ENCODE data around the gene TAF4. TPM values are rescaled to one million over a fixed set of nuclear protein-coding genes. Genes with fewer than 3 reads are reported as not detected.

Gene TAF4
- total and polyA plus RNA-seq, 7 experiments from 2014 or later, result 0.74 to 43.7 (median 20.8) TPM

DNA sequence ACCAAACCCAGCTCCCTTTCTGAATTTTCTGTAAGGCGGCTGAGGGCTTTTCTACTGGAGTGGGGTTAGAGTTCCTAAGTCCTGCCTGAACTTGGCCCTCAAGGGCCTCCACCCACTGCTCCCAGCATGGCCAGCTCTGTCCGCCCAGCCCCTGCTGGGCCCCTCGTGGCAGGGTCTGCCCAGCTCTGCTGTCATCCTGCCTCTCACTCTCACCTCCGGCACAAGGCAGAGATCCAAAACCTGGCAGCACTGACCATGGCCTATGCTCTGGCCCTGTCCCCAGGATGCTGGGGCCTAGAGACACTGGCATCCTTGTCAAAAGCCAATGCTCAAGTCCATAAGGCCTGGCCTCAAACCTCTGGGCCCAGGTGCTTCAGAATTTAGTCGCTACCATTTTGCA, 61.1 kb downstream of the TAF4 start:
- no peak overlapping the region for H3K4me3 ChIP-seq (ENCODE audit: low read length)
- peaks cover 16 to 59% (median 27%) of the 10 kb centered on the region in 5 donors for H3K36me3 Mint-ChIP-seq
- ChIA-PET CTCF (no interaction called here), POLR2A (no interaction called here)
- H3K9me3 ChIP-seq (ENCODE audit: control insufficient read depth in 2 of 3, low read length in 3 of 3), result no peaks in the 10 kb centered on the region
- no peaks in the 10 kb centered on the region for H3K27me3 Mint-ChIP-seq
- intact Hi-C loops (cut with micrococcal nuclease), result no loop called here
- ATAC-seq, result no peak
- no peaks in the 10 kb centered on the region for H3K27me3 ChIP-seq (ENCODE audit: control insufficient read depth in 2 of 2, insufficient read depth in 2 of 2, low read length in 2 of 2)
- no peaks in the 10 kb centered on the region for H3K9me3 Mint-ChIP-seq
- H3K4me1 ChIP-seq (ENCODE audit: control insufficient read depth in 2 of 2, insufficient read depth in 2 of 2, low read length in 2 of 2), result peaks cover 0 to 4% of the 10 kb centered on the region in 2 donors
- H3K4me3 Mint-ChIP-seq, result no peak overlapping the region
- no peak overlapping the region for H3K27ac Mint-ChIP-seq
- peaks cover 0 to 7% (median 0%) of the 10 kb centered on the region in 7 donors for H3K4me1 Mint-ChIP-seq
- peaks cover 4 to 99% (median 7%) of the 10 kb centered on the region in 3 experiments for H3K36me3 ChIP-seq (ENCODE audit: control insufficient read depth in 2 of 3, insufficient read depth in 3 of 3, low read length in 3 of 3)
- H3K27ac ChIP-seq (ENCODE audit: low read depth, low read length), result no peak overlapping the region
- no peak for DNase-seq

DNA sequence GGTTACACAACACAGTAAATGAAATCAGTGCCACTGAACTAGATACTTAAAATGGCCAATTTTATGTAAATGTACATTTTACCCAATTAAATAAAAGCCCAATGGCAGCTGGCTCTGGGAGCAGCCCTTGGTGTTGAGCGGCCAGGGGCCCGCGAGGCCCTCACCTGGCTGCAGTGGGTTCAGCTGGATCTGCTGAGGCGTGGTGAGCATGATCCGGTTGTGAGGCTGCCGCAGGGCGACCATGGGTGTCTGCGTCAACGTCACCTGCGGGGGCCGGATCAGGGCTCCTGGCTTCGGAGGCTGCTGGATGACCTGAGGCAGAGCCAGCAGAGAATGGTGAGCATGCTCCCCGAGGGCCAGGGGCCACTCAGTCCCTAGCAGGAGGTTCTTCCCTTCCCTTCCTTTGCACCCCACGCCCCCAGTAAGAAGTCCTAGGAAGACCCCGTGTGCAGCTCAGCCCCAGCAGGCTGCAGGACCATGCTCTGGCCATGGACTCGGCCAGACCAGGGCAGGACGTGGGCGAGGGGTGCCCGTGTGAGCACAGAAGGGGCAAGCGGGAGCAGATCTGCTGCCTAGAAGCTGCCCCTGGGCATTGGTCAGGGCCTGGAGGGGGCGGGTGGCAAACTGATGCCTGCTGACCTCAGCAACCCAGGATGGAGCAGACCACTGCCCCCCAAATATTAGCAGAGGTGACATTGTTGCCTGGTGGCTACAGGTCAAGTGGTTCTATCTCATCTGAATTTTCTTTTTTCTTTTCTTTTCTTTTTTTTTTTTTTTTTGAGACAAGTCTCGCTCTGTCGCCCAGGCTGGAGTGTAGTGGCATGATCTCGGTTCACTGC, 61.9 kb downstream of the TAF4 start:
- intact Hi-C loops (cut with micrococcal nuclease), result no loop called here
- Mint-ChIP-seq H3K27me3 (no peaks in the 10 kb centered on the region), H3K9me3 (no peaks in the 10 kb centered on the region), H3K4me1 (peaks cover 0 to 7% (median 0%) of the 10 kb centered on the region in 7 donors), H3K27ac (no peak overlapping the region), H3K36me3 (peaks cover 16 to 61% (median 34%) of the 10 kb centered on the region in 5 donors), H3K4me3 (no peak overlapping the region)
- DNase-seq (no peak), ATAC-seq (no peak)
- Histone ChIP-seq H3K4me3 (ENCODE audit: low read length) (no peak overlapping the region), H3K27me3 (ENCODE audit: control insufficient read depth in 2 of 2, insufficient read depth in 2 of 2, low read length in 2 of 2) (no peaks in the 10 kb centered on the region), H3K36me3 (ENCODE audit: control insufficient read depth in 2 of 3, insufficient read depth in 3 of 3, low read length in 3 of 3) (peaks cover 4 to 99% (median 7%) of the 10 kb centered on the region in 3 experiments), H3K9me3 (ENCODE audit: control insufficient read depth in 2 of 3, low read length in 3 of 3) (no peaks in the 10 kb centered on the region), H3K27ac (ENCODE audit: low read depth, low read length) (no peak overlapping the region), H3K4me1 (ENCODE audit: control insufficient read depth in 2 of 2, insufficient read depth in 2 of 2, low read length in 2 of 2) (peaks cover 0 to 4% of the 10 kb centered on the region in 2 donors)
- ChIA-PET CTCF (no interaction called here), POLR2A (no interaction called here)

DNA sequence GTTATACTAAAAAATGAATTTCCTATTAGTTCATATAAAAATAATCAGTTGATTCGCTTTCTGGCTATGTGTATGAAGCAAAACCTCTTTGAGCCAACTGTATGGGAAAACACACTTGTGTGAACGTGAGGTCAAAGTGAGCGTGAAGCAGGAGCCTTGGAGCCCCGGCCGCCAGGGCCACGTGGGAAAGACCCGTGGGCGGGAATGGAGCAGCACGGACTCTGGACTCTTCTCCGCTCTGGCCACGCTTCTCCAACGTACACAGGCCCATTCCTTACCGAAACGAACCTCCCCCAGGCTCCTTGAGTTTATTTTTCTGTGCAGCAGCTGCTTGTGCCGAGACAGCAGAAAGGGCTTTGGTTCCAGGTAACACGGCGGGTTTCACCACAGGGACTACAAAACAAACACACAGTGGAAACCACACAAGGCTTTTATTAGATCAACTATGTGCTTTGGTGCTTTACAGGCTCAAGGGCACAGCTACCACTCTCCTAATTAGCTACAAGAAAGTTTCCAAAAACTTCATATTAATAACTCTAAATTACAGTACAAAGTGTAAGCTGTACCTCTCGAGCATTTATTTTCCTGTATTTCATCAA, 62.7 kb downstream of the TAF4 start:
- Histone ChIP-seq H3K4me1 (ENCODE audit: control insufficient read depth in 2 of 2, insufficient read depth in 2 of 2, low read length in 2 of 2) (peaks cover 0 to 4% of the 10 kb centered on the region in 2 donors), H3K27me3 (ENCODE audit: control insufficient read depth in 2 of 2, insufficient read depth in 2 of 2, low read length in 2 of 2) (no peaks in the 10 kb centered on the region), H3K4me3 (ENCODE audit: low read length) (no peak overlapping the region), H3K27ac (ENCODE audit: low read depth, low read length) (no peak overlapping the region), H3K36me3 (ENCODE audit: control insufficient read depth in 2 of 3, insufficient read depth in 3 of 3, low read length in 3 of 3) (peaks cover 4 to 99% (median 7%) of the 10 kb centered on the region in 3 experiments), H3K9me3 (ENCODE audit: control insufficient read depth in 2 of 3, low read length in 3 of 3) (no peaks in the 10 kb centered on the region)
- ChIA-PET POLR2A (no interaction called here), CTCF (no interaction called here)
- Mint-ChIP-seq H3K4me3 (no peak overlapping the region), H3K4me1 (peaks cover 0 to 6% (median 0%) of the 10 kb centered on the region in 7 donors), H3K27ac (no peak overlapping the region), H3K36me3 (peaks cover 14 to 67% (median 39%) of the 10 kb centered on the region in 5 donors), H3K9me3 (no peaks in the 10 kb centered on the region), H3K27me3 (no peaks in the 10 kb centered on the region)
- DNase-seq (no peak), ATAC-seq (no peak)
- intact Hi-C loops (cut with micrococcal nuclease), result no loop called here

DNA sequence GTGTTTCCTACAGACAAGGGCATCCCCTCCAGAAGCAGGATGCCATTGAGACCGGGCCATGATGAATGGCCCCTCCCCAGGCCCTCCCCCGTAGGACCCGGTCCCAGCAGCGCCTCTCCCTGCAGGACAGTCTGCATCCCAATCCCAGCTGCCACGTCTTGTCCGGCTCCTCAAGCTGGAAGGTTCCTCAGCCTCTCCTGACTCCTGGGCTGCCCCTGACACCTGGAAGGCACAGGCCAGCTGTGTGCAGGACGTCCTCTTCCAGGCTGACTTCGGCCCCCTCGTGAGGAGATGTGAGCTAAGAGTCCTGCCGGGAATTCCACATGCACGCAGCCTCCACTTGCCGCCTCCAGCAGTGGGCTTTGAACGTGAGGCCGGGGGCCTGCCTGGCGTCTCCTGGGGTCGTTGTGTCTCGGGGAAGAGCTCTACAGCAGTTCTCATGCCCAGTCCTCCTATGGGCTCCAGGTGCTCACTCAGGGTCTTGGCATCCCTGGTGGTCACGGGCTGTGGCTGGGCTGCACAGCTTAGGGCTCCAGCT, 64.4 kb downstream of the TAF4 start:
- peaks cover 18 to 73% (median 45%) of the 10 kb centered on the region in 5 donors for H3K36me3 Mint-ChIP-seq
- no peaks in the 10 kb centered on the region for H3K9me3 Mint-ChIP-seq
- H3K36me3 ChIP-seq (ENCODE audit: control insufficient read depth in 2 of 3, insufficient read depth in 3 of 3, low read length in 3 of 3), result peaks cover 0 to 91% (median 7%) of the 10 kb centered on the region in 3 experiments
- H3K27ac Mint-ChIP-seq, result no peak overlapping the region
- no peaks in the 10 kb centered on the region for H3K27me3 ChIP-seq (ENCODE audit: control insufficient read depth in 2 of 2, insufficient read depth in 2 of 2, low read length in 2 of 2)
- POLR2A ChIA-PET, result no interaction called here
- no peak overlapping the region for H3K4me3 Mint-ChIP-seq
- H3K4me1 ChIP-seq (ENCODE audit: control insufficient read depth in 2 of 2, insufficient read depth in 2 of 2, low read length in 2 of 2), result no peaks in the 10 kb centered on the region
- H3K4me1 Mint-ChIP-seq, result no peaks in the 10 kb centered on the region
- intact Hi-C loops (cut with micrococcal nuclease), result no loop called here
- no peaks in the 10 kb centered on the region for H3K9me3 ChIP-seq (ENCODE audit: control insufficient read depth in 2 of 3, low read length in 3 of 3)
- ATAC-seq (no peak), DNase-seq (no peak)
- no peaks in the 10 kb centered on the region for H3K27me3 Mint-ChIP-seq
- CTCF ChIA-PET, result no interaction called here
- no peak overlapping the region for H3K27ac ChIP-seq (ENCODE audit: low read depth, low read length)
- no peak overlapping the region for H3K4me3 ChIP-seq (ENCODE audit: low read length)

DNA sequence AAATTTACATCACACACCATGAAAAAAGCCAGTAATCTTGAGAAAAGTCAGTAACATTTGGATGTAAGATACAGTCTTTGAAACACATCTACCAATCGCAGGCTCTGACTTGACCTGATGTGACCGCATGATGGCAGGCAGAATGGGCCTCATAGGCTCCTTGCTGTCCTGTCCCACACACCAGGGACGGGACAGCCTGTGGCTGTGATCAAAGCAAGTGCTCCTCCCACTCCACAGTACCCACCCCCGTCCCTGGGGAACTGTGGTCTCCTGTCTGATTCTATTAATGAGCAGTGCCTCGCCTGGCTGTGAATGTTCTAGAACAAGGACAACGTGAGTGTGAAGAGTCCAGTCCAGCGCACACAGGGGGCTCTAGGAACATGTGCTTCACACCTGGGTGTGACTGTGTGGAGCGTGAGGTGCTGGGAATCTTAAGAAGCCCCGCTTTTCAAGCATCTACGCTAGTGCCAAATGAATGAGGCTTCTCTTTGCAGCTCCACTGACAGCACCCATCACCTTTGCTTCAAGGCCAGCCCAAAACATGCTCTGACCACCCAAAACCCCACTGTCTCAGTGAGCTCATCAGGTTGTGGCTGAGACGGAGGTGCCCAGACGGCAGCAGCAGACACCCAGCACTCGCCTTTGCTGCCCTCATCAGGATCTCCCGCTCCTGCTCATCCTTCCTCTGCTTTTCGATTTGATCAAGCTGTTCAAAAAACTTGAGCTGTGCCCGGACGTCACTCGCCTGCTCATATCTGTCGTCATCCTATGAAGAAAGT, 67.1 kb downstream of the TAF4 start:
- no peak overlapping the region for H3K27ac Mint-ChIP-seq
- DNase-seq (no peak), ATAC-seq (no peak)
- H3K4me1 Mint-ChIP-seq, result no peaks in the 10 kb centered on the region
- peaks cover 0 to 88% (median 9%) of the 10 kb centered on the region in 3 experiments for H3K36me3 ChIP-seq (ENCODE audit: control insufficient read depth in 2 of 3, insufficient read depth in 3 of 3, low read length in 3 of 3)
- no peaks in the 10 kb centered on the region for H3K27me3 Mint-ChIP-seq
- H3K27me3 ChIP-seq (ENCODE audit: control insufficient read depth in 2 of 2, insufficient read depth in 2 of 2, low read length in 2 of 2), result no peaks in the 10 kb centered on the region
- H3K9me3 Mint-ChIP-seq, result peaks cover 0 to 6% (median 0%) of the 10 kb centered on the region in 11 donors
- intact Hi-C loops (cut with micrococcal nuclease), result no loop called here
- H3K27ac ChIP-seq (ENCODE audit: low read depth, low read length), result no peak overlapping the region
- H3K9me3 ChIP-seq (ENCODE audit: control insufficient read depth in 2 of 3, low read length in 3 of 3), result no peaks in the 10 kb centered on the region
- ChIA-PET CTCF (interaction anchor here (1.3 kb wide), 1 partner anchor 137 kb away, joined by 3 read pairs; no protein-coding TSS in a partner anchor), POLR2A (no interaction called here)
- no peak overlapping the region for H3K4me3 ChIP-seq (ENCODE audit: low read length)
- no peaks in the 10 kb centered on the region for H3K4me1 ChIP-seq (ENCODE audit: control insufficient read depth in 2 of 2, insufficient read depth in 2 of 2, low read length in 2 of 2)
- no peak overlapping the region for H3K4me3 Mint-ChIP-seq
- H3K36me3 Mint-ChIP-seq, result peaks cover 37 to 86% (median 62%) of the 10 kb centered on the region in 5 donors

DNA sequence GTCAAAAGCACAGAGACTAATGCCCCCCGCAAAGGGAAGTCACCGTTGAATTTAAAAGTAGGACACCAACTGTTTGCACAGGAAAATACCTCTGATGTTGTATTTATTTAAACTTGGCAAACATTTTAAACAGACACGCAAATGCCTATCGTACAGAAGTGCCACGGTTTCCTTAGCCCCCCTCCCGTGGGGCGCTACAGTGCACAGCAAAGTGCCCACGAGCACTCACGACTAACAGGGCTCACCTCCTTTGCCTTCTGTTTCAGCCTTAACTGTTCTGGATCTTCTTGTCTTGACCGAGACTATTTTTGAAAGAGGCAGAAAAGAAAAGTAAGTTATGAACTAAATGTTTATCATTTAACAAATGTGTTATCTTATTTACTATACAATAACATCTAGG, 67.8 kb downstream of the TAF4 start:
- no peaks in the 10 kb centered on the region for H3K4me1 Mint-ChIP-seq
- ChIA-PET POLR2A (no interaction called here), CTCF (no interaction called here)
- Histone ChIP-seq H3K9me3 (ENCODE audit: control insufficient read depth in 2 of 3, low read length in 3 of 3) (no peaks in the 10 kb centered on the region), H3K36me3 (ENCODE audit: control insufficient read depth in 2 of 3, insufficient read depth in 3 of 3, low read length in 3 of 3) (peaks cover 0 to 88% (median 9%) of the 10 kb centered on the region in 3 experiments), H3K27me3 (ENCODE audit: control insufficient read depth in 2 of 2, insufficient read depth in 2 of 2, low read length in 2 of 2) (no peaks in the 10 kb centered on the region), H3K4me1 (ENCODE audit: control insufficient read depth in 2 of 2, insufficient read depth in 2 of 2, low read length in 2 of 2) (no peaks in the 10 kb centered on the region), H3K27ac (ENCODE audit: low read depth, low read length) (no peak overlapping the region), H3K4me3 (ENCODE audit: low read length) (no peak overlapping the region)
- H3K4me3 Mint-ChIP-seq, result no peak overlapping the region
- no peaks in the 10 kb centered on the region for H3K27me3 Mint-ChIP-seq
- no peak for ATAC-seq
- H3K9me3 Mint-ChIP-seq, result peaks cover 0 to 7% (median 2%) of the 10 kb centered on the region in 11 donors
- H3K27ac Mint-ChIP-seq, result no peak overlapping the region
- peaks cover 40 to 89% (median 68%) of the 10 kb centered on the region in 5 donors for H3K36me3 Mint-ChIP-seq
- DNase-seq, result no peak
- intact Hi-C loops (cut with micrococcal nuclease), result no loop called here

All from naive thymus-derived CD4-positive, alpha-beta T cell (primary cell).